PC-3 (cell line): ENCODE data around the gene NTPCR. TPM values are rescaled to one million over a fixed set of nuclear protein-coding genes. Genes with fewer than 3 reads are reported as not detected.

ENCODE experiments used
- ATAC-seq: fragments of 200-7000 bp; cut with Tn5 transposase; 2 replicates; pipeline ENCODE4 v1.9.1; 2020; ENCODE audit warnings: mild to moderate bottlenecking, moderate library complexity
- BruUV-seq: library from RNA; stranded (reverse); fragments of 400-500 nt; replicated peaks from 2 replicates; lab custom pipeline; 2021; lab: Mats Ljungman, UMichigan
- CTCF ChIA-PET: fragments of 300-600 bp; sonication (Branson Sonifier 250); formaldehyde crosslinking; loops from one replicate; lab custom pipeline; 2022; ENCODE audit warnings: antibody characterized with exemption; lab: Charles Lee
- POLR2A ChIA-PET: fragments of 300-600 bp; sonication (Branson Sonifier 250); formaldehyde crosslinking; loops from one replicate; lab custom pipeline; 2022; ENCODE audit warnings: antibody characterized with exemption; ENCODE audit not compliant: unreplicated experiment; lab: Charles Lee
- DNase-seq: peaks from one replicate; pipeline ENCODE4 v3.0.0-alpha.2; 2015
- H2AFZ ChIP-seq: fragments of 300-600 bp; sonication (generic); 2 replicates; pipeline ENCODE4 v1.6.0; 2016; ENCODE audit warnings: antibody characterized with exemption, low read length
- H3F3A ChIP-seq: fragments of 300-600 bp; sonication (generic); one replicate; pipeline ENCODE4 v1.6.0; 2017; ENCODE audit warnings: antibody characterized with exemption, low read length, control low read depth, mild to moderate bottlenecking; ENCODE audit not compliant: unreplicated experiment
- H3K27ac ChIP-seq: fragments of 300-600 bp; sonication (generic); 2 replicates; pipeline ENCODE4 v1.5.1; 2016; ENCODE audit warnings: mild to moderate bottlenecking, low read length
- H3K27me3 ChIP-seq: fragments of 300-600 bp; sonication (generic); 2 replicates; pipeline ENCODE4 v1.6.1; 2016; ENCODE audit warnings: low read length, mixed read lengths
- H3K36me3 ChIP-seq: fragments of 300-600 bp; sonication (generic); 2 replicates; pipeline ENCODE4 v1.6.1; 2016; ENCODE audit warnings: low read depth, mixed run types, low read length, mixed read lengths
- H3K4me1 ChIP-seq: fragments of 300-600 bp; sonication (generic); 2 replicates; pipeline ENCODE4 v1.5.1; 2016; ENCODE audit warnings: low read length; ENCODE audit not compliant: insufficient read depth
- H3K4me2 ChIP-seq: fragments of 300-600 bp; sonication (generic); 2 replicates; pipeline ENCODE4 v1.6.0; 2016; ENCODE audit warnings: low read length
- H3K4me3 ChIP-seq: fragments of 300-600 bp; sonication (generic); 2 replicates; pipeline ENCODE4 v1.5.1; 2016; ENCODE audit warnings: mild to moderate bottlenecking, low read length, mixed read lengths
- H3K79me2 ChIP-seq: fragments of 300-600 bp; sonication (generic); 2 replicates; pipeline ENCODE4 v1.6.1; 2017; ENCODE audit warnings: low read length, mixed read lengths
- H3K9ac ChIP-seq: fragments of 300-600 bp; sonication (generic); 2 replicates; pipeline ENCODE4 v1.6.0; 2016; ENCODE audit warnings: mild to moderate bottlenecking, low read length
- H3K9me2 ChIP-seq: fragments of 300-600 bp; sonication (generic); replicated peaks from 2 replicates; pipeline ENCODE4 v1.6.1; 2016; ENCODE audit warnings: mixed run types, low read length, mixed read lengths
- H3K9me3 ChIP-seq: fragments of 300-600 bp; sonication (generic); 2 replicates; pipeline ENCODE4 v1.6.1; 2016; ENCODE audit warnings: low read length, mixed read lengths
- H4K20me1 ChIP-seq: fragments of 300-600 bp; sonication (generic); 2 replicates; pipeline ENCODE4 v1.6.1; 2016; ENCODE audit warnings: low read length, mixed read lengths
- EZH2 ChIP-seq: fragments of 300-600 bp; sonication (generic); IDR thresholded peaks from one replicate; pipeline ENCODE4 v1.6.1; 2017; ENCODE audit warnings: antibody characterized with exemption, mild to moderate bottlenecking, low read length; ENCODE audit not compliant: unreplicated experiment
- EZH2phosphoT487 ChIP-seq: fragments of 300-600 bp; sonication (generic); IDR thresholded peaks from 2 replicates; pipeline ENCODE4 v1.6.1; 2018; ENCODE audit warnings: mild to moderate bottlenecking, antibody characterized with exemption, low read length, borderline replicate concordance
- intact Hi-C: fragments of 100-400 bp; cut with micrococcal nuclease; formaldehyde crosslinking; loops from 2 replicates; pipeline ENCODE4 v1.9.0; 2023
- total RNA-seq: library from RNA; depleted of rRNA; stranded (reverse); fragments of >200 nt; gene quantifications from 2 replicates; pipeline ENCODE4 v1.2.3, GENCODE V29; 2014
- TF ChIP-seq, protein P1 (sequence below): fragments of 300-600 bp; sonication (generic); conservative IDR thresholded peaks from 2 replicates; pipeline ENCODE4 v1.5.1; 2017; ENCODE audit warnings: antibody characterized with exemption, low read depth, mild to moderate bottlenecking, low read length

Gene NTPCR
- total RNA-seq, 1 experiment from 2014 or later, result 43.1 TPM

DNA sequence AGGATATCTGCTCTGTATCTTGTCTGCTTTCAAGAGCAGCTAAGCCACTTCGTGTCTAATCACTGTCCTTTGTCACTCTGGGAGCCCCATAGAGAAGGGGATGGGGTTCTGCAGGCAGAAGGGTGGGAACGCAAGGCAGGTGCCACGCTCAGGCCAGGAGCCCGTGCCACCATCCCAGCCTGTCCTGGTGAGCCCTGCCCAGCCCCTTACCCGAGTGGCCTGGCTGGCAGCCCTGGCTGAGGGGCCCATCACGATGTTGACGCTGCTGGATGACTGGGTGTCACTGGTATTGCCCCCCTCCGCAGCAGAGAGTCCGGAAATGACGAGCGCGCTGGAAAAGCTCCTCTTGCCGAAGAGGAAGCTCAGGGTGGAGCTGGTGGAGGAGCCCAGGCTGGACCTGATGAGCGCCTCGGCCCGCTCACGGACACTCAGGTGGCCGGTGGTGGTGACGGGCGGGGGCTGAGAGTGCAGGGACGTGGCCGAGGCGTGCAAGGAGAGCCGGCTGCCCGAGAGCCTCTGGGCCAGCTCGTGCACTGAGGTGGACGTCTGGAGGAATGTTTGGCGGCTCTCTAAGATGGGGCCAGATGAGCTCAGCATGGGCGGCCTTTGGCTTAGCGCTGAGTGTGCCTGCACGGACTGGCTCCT lies 35.6 kb downstream of the NTPCR start:
- BruUV-seq, result no TSS peak
- no peak overlapping the region for H3K27ac ChIP-seq
- no peak for TF ChIP-seq EZH2phosphoT487
- TF ChIP-seq, protein P1, sequence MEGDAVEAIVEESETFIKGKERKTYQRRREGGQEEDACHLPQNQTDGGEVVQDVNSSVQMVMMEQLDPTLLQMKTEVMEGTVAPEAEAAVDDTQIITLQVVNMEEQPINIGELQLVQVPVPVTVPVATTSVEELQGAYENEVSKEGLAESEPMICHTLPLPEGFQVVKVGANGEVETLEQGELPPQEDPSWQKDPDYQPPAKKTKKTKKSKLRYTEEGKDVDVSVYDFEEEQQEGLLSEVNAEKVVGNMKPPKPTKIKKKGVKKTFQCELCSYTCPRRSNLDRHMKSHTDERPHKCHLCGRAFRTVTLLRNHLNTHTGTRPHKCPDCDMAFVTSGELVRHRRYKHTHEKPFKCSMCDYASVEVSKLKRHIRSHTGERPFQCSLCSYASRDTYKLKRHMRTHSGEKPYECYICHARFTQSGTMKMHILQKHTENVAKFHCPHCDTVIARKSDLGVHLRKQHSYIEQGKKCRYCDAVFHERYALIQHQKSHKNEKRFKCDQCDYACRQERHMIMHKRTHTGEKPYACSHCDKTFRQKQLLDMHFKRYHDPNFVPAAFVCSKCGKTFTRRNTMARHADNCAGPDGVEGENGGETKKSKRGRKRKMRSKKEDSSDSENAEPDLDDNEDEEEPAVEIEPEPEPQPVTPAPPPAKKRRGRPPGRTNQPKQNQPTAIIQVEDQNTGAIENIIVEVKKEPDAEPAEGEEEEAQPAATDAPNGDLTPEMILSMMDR, result no peak
- no peak for TF ChIP-seq EZH2
- no peak overlapping the region for H3K9ac ChIP-seq
- H3K4me2 ChIP-seq, result no peak overlapping the region
- ChIA-PET CTCF (no interaction called here), POLR2A (no interaction called here)
- no peak for DNase-seq
- peaks cover 11% of the 10 kb centered on the region for H3K4me1 ChIP-seq
- no peak overlapping the region for H2AFZ ChIP-seq
- no peak overlapping the region for H3K4me3 ChIP-seq
- ATAC-seq, result no peak
- intact Hi-C loops, result loop anchor here (10.0 kb wide), 1 partner anchor 351 kb away; the partner anchor contains the start of gene SIPA1L2
- H4K20me1 ChIP-seq, result no peaks in the 10 kb centered on the region
- H3K27me3 ChIP-seq, result no peaks in the 10 kb centered on the region
- no peaks in the 10 kb centered on the region for H3F3A ChIP-seq
- no peaks in the 10 kb centered on the region for H3K9me2 ChIP-seq
- H3K9me3 ChIP-seq, result no peaks in the 10 kb centered on the region
- peaks cover 3% of the 10 kb centered on the region; the same call in 1 of the 2 replicates for H3K36me3 ChIP-seq
- no peaks in the 10 kb centered on the region for H3K79me2 ChIP-seq

DNA sequence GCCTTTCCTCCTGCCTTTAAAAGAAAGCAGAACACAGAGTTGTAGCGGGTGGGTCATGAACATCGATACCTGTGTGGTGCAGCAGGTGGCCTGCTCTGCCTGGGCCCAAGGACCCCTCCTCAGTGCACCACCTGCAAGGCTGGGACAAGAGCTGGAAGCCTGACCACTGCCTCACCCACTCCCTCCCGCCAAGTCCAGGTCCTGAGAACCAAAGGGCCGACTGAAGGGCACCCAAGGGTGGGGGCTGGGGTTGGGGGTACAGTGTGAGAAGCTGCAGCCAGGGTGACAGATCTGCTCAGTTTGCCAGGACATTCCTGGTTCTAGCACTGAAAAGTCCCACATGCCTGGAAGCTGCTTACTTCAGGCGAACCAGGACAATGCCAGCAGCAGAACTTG lies 36.1 kb downstream of the NTPCR start:
- peaks cover 11% of the 10 kb centered on the region for H3K4me1 ChIP-seq
- no peaks in the 10 kb centered on the region for H3K27me3 ChIP-seq
- BruUV-seq, result no TSS peak
- no peak for DNase-seq
- TF ChIP-seq, protein P1, result no peak
- TF ChIP-seq EZH2phosphoT487 (no peak), EZH2 (no peak)
- H3K27ac ChIP-seq, result no peak overlapping the region
- no peaks in the 10 kb centered on the region for H3K79me2 ChIP-seq
- ChIA-PET CTCF (no interaction called here), POLR2A (no interaction called here)
- H3K9me2 ChIP-seq, result no peaks in the 10 kb centered on the region
- H3K4me3 ChIP-seq, result no peak overlapping the region
- no peak overlapping the region for H3K4me2 ChIP-seq
- intact Hi-C loops, result loop anchor here (10.0 kb wide), 1 partner anchor 352 kb away; the partner anchor contains the start of gene SIPA1L2
- H2AFZ ChIP-seq, result no peak overlapping the region
- no peaks in the 10 kb centered on the region for H3K9me3 ChIP-seq
- H3K36me3 ChIP-seq, result peaks cover 3% of the 10 kb centered on the region; the same call in 1 of the 2 replicates
- no peaks in the 10 kb centered on the region for H3F3A ChIP-seq
- no peak for ATAC-seq
- H4K20me1 ChIP-seq, result no peaks in the 10 kb centered on the region
- no peak overlapping the region for H3K9ac ChIP-seq

DNA sequence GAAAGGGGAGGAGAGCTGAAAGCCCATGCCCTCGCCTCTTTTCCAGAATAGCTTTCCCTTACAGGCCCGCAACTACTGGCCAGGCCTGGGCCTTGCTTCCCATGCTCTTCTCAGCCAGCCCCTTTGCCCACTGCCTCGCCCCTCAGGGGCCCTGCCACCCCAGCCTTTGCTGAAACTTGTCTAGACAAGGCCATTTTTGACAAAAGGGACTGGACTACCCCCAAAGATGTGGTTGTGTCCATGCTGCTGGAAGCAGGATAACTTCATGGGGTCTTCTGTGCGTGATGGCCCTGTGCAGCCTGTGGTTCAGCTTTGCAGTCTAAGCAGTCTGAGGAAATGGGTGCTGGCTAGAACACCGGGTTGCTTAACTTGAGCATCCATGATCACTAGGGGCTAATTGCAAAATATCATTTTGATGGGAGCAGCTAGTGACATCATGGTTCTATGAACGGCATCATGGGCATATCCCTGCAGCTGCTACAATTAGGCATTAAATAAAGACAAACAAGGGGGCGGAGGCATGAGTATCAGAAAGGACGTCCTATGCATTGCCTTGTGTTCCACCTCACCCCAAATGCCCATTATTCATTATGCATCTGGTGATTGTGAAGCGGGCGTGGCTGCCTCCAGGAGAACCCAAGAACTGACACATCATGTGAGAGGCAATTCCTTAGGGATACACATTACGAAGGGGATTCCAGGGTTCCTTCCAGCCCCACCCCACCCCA lies 36.8 kb downstream of the NTPCR start:
- no TSS peak for BruUV-seq
- Histone ChIP-seq H3K9me2 (no peaks in the 10 kb centered on the region), H4K20me1 (no peaks in the 10 kb centered on the region), H3K36me3 (peaks cover 3% of the 10 kb centered on the region), H3K27ac (no peak overlapping the region), H3K9ac (no peak overlapping the region), H3F3A (no peaks in the 10 kb centered on the region), H3K9me3 (no peaks in the 10 kb centered on the region), H3K4me2 (no peak overlapping the region), H3K4me3 (no peak overlapping the region), H3K27me3 (no peaks in the 10 kb centered on the region), H3K79me2 (no peaks in the 10 kb centered on the region), H2AFZ (no peak overlapping the region), H3K4me1 (peaks cover 11% of the 10 kb centered on the region)
- CTCF ChIA-PET, result no interaction called here
- DNase-seq (no peak), ATAC-seq (no peak)
- TF ChIP-seq EZH2phosphoT487, result no peak
- TF ChIP-seq EZH2, result no peak
- TF ChIP-seq, protein P1, result no peak
- intact Hi-C loops, result loop anchor here (10.0 kb wide), 1 partner anchor 352 kb away; the partner anchor contains the start of gene SIPA1L2
- POLR2A ChIA-PET, result no interaction called here
